Fibroblast of mammary gland (primary cell): ENCODE measurements around the gene ACTMAP.

Experiments used
- DNase-seq: peaks from one replicate; pipeline ENCODE4 v3.0.0-alpha.2; 2010; ENCODE audit warnings: low read depth
- H3K4me3 ChIP-seq: 2 replicates; pipeline ENCODE4 v1.5.1; 2011; ENCODE audit warnings: low read depth, mild to moderate bottlenecking, low read length, moderate library complexity; ENCODE audit not compliant: control insufficient read depth
- TF ChIP-seq, protein P1 (sequence below): conservative IDR thresholded peaks from 2 replicates; pipeline ENCODE4 v1.5.1; 2011; ENCODE audit warnings: low read depth, low read length, inconsistent platforms; ENCODE audit not compliant: control insufficient read depth, insufficient read depth

ACTMAP gene

DNA sequence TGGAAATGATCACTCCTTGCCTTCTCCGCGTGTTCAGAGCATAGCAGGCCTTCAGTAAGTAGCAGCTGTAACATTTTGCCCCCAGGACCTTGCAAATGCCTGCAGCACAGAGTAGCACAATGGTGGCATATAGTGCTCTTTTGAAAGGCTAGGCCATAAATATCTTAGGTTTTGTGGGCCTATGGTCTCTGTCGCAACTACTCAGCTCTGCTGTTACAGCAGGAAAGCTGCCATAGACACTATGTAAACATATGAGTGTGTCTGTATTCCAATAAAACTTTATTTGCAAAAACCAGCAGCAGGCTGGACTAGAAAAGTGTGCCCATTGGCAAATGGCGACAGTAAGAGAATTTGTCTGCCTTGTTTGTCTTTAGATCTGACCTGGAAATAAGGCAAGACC, 24.0 kb downstream of the ACTMAP start:
- no peak for DNase-seq
- TF ChIP-seq, protein P1, sequence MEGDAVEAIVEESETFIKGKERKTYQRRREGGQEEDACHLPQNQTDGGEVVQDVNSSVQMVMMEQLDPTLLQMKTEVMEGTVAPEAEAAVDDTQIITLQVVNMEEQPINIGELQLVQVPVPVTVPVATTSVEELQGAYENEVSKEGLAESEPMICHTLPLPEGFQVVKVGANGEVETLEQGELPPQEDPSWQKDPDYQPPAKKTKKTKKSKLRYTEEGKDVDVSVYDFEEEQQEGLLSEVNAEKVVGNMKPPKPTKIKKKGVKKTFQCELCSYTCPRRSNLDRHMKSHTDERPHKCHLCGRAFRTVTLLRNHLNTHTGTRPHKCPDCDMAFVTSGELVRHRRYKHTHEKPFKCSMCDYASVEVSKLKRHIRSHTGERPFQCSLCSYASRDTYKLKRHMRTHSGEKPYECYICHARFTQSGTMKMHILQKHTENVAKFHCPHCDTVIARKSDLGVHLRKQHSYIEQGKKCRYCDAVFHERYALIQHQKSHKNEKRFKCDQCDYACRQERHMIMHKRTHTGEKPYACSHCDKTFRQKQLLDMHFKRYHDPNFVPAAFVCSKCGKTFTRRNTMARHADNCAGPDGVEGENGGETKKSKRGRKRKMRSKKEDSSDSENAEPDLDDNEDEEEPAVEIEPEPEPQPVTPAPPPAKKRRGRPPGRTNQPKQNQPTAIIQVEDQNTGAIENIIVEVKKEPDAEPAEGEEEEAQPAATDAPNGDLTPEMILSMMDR: no peak
- H3K4me3 ChIP-seq: no peak overlapping the region

DNA sequence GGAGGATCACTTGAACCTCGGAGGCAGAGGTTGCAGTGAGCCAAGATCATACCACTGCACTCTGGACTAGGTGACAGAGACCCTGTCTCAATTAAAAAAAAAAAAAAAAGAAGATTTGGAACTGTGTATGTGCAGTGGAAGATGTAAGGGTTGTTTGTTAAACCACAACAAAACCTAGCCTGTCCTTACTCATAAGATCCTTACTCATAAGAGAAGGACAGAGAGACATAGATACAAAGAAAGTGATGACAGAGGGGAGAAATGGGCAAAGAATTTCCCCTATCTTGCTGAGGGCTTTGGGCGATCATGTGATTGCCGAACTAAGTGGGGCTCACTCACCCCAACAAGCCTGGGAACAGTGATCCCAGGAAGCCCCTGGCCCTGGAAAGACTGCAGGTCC, 25.4 kb downstream of the ACTMAP start:
- no peak overlapping the region for H3K4me3 ChIP-seq
- TF ChIP-seq, protein P1: no peak
- DNase-seq: no peak

GRCh38 chr19:40724315-40724714, 26.0 kb downstream of the ACTMAP start:
- no peak for DNase-seq
- TF ChIP-seq, protein P1: no peak
- no peak overlapping the region for H3K4me3 ChIP-seq

GRCh38 chr19:40723661-40724254, 26.5 kb downstream of the ACTMAP start:
- TF ChIP-seq, protein P1: no peak
- DNase-seq: no peak
- H3K4me3 ChIP-seq: no peak overlapping the region

- TF ChIP-seq, protein P1: no peak
- DNase-seq: peak; percentile 74
- peak overlapping the region; percentile 11 for H3K4me3 ChIP-seq
These were observed 28.2 kb downstream of the ACTMAP start for GRCh38 chr19:40721936-40722661.

GRCh38 chr19:40721140-40721486, 29.2 kb downstream of the ACTMAP start:
- peak; percentile 13 for DNase-seq
- TF ChIP-seq, protein P1: no peak
- peak overlapping the region; percentile 91 for H3K4me3 ChIP-seq

DNA sequence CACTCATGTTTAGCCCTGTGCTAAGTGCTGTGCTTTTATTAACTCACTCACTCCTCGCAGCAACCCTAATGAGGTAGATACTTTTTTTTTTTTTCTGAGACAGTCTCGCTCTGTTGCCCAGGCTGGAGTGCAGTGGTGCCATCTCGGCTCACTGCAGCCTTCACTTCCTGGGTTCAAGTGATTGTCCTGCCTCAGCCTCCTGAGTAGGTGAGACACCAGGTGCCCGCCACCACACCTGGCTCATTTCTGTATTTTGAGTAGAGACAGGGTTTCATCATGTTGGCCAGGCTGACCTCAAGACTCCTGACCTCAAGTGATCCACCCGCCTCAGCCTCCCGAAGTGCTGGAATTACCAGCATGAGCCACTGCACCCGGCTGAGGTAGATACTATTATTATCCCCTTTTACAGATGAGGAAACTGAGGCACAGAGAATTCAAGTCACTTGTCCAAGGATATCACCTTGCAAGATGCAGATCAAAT, 30.8 kb downstream of the ACTMAP start:
- TF ChIP-seq, protein P1: no peak
- peak; percentile 31 for DNase-seq
- H3K4me3 ChIP-seq: peak overlapping the region; percentile 91
